HFF-Myc (cell line): ENCODE results near the gene POGK.

Experiments
- DNase-seq: peaks from one replicate; pipeline ENCODE4 v3.0.0-alpha.2; 2011; ENCODE audit warnings: low read depth; ENCODE audit errors: extremely low read depth
- H3K4me3 ChIP-seq: replicated peaks from 2 replicates; pipeline ENCODE4 v1.5.1; 2011; ENCODE audit warnings: low read depth, mild to moderate bottlenecking, control low read depth, low read length
- CTCF ChIP-seq: IDR thresholded peaks from 2 replicates; pipeline ENCODE4 v1.5.1; 2012; ENCODE audit warnings: mild to moderate bottlenecking, low read depth, low read length, control low read depth; ENCODE audit errors: missing control alignments

Gene POGK

GRCh38 chr1:166882893-166883292, 43.6 kb downstream of the POGK start:
- DNase-seq, result no peak
- TF ChIP-seq CTCF, result no peak

GRCh38 chr1:166884040-166884642, 44.9 kb downstream of the POGK start:
- no peak for DNase-seq
- H3K4me3 ChIP-seq, result no peak overlapping the region
- peak; percentile 65 for TF ChIP-seq CTCF

More at GRCh38 chr1:166882893-166883292, 43.6 kb downstream of the POGK start:
- H3K4me3 ChIP-seq, result no peak overlapping the region

GRCh38 chr1:166884971-166885370, 45.7 kb downstream of the POGK start:
- DNase-seq, result no peak
- H3K4me3 ChIP-seq, result no peak overlapping the region
- no peak for TF ChIP-seq CTCF

- no peak for DNase-seq
- no peak overlapping the region for H3K4me3 ChIP-seq
- no peak for TF ChIP-seq CTCF
Measured at GRCh38 chr1:166888373-166889111, 49.3 kb downstream of the POGK start.

GRCh38 chr1:166889776-166890175, 50.5 kb downstream of the POGK start:
- no peak for TF ChIP-seq CTCF
- DNase-seq, result no peak
- H3K4me3 ChIP-seq, result no peak overlapping the region

- DNase-seq, result no peak
- no peak for TF ChIP-seq CTCF
- no peak overlapping the region for H3K4me3 ChIP-seq
Measured at GRCh38 chr1:166895766-166896165, 56.5 kb downstream of the POGK start.
